Hepatocyte (in vitro differentiated cells): ENCODE measurements around the gene MAP10. TPM values are rescaled to one million over a fixed set of nuclear protein-coding genes. Genes with fewer than 3 reads are reported as not detected.

ENCODE experiments used
- DNase-seq: peaks from one replicate; pipeline ENCODE4 v3.0.0-alpha.2; 2016; ENCODE audit warnings: low spot score
- H2AFZ ChIP-seq: fragments of 200-600 bp; sonication (generic); 2 replicates; pipeline ENCODE4 v1.6.0; 2016; ENCODE audit warnings: antibody characterized with exemption, mild to moderate bottlenecking
- H3K27ac ChIP-seq: fragments of 200-600 bp; sonication (generic); 2 replicates; pipeline ENCODE4 v1.5.1; 2016; ENCODE audit warnings: mild to moderate bottlenecking
- H3K27me3 ChIP-seq: fragments of 200-600 bp; sonication (generic); 2 replicates; pipeline ENCODE4 v1.6.1; 2016
- H3K36me3 ChIP-seq: fragments of 200-600 bp; sonication (generic); replicated peaks from 2 replicates; pipeline ENCODE4 v1.5.1; 2016; ENCODE audit warnings: low read depth; ENCODE audit not compliant: insufficient read depth
- H3K4me1 ChIP-seq: fragments of 200-600 bp; sonication (generic); 2 replicates; pipeline ENCODE4 v1.5.1; 2016; ENCODE audit warnings: mild to moderate bottlenecking, moderate library complexity; ENCODE audit not compliant: insufficient read depth
- H3K4me2 ChIP-seq: fragments of 200-600 bp; sonication (generic); 2 replicates; pipeline ENCODE4 v1.6.0; 2016
- H3K4me3 ChIP-seq: fragments of 200-600 bp; sonication (generic); 2 replicates; pipeline ENCODE4 v1.5.1; 2016; ENCODE audit warnings: mild to moderate bottlenecking
- H3K79me2 ChIP-seq: fragments of 200-600 bp; sonication (generic); 2 replicates; pipeline ENCODE4 v1.6.0; 2017; ENCODE audit warnings: mild to moderate bottlenecking
- H3K9me2 ChIP-seq: fragments of 200-600 bp; sonication (generic); replicated peaks from 2 replicates; pipeline ENCODE4 v1.6.0; 2017; ENCODE audit warnings: mild to moderate bottlenecking; ENCODE audit not compliant: insufficient read depth
- H3K9me3 ChIP-seq: fragments of 200-600 bp; sonication (generic); 2 replicates; pipeline ENCODE4 v1.5.1; 2016; ENCODE audit warnings: low read depth, mild to moderate bottlenecking
- H4K20me1 ChIP-seq: fragments of 200-600 bp; sonication (generic); 2 replicates; pipeline ENCODE4 v1.6.0; 2016; ENCODE audit warnings: mild to moderate bottlenecking; ENCODE audit not compliant: insufficient read depth, poor library complexity, severe bottlenecking
- EZH2 ChIP-seq: fragments of 200-600 bp; sonication (generic); IDR thresholded peaks from 2 replicates; pipeline ENCODE4 v1.6.1; 2016; ENCODE audit warnings: antibody characterized with exemption, mild to moderate bottlenecking, borderline replicate concordance
- EZH2phosphoT487 ChIP-seq: fragments of 200-600 bp; sonication (generic); IDR thresholded peaks from one replicate; pipeline ENCODE4 v1.6.1; 2018; ENCODE audit warnings: antibody characterized with exemption, mild to moderate bottlenecking, low read depth, moderate library complexity; ENCODE audit not compliant: unreplicated experiment, severe bottlenecking
- WGBS: methylation state at CpG from one replicate; pipeline ENCODE4 v1.1.6; 2016; ENCODE audit warnings: low lambda C conversion rate; ENCODE audit errors: missing lambda C conversion rate; 5-methylcytosine and 5-hydroxymethylcytosine counted together
- polyA plus RNA-seq: library from polyadenylated mRNA; unstranded; fragments of >200 nt; fragmentation: Nextera tagmentation; extraction: Ambion mirVana; gene quantifications from 2 replicates; pipeline ENCODE4 v1.2.1, GENCODE V29; 2016
- total RNA-seq: library from RNA; depleted of rRNA; stranded (reverse); fragments of >200 nt; gene quantifications from 2 replicates; pipeline ENCODE4 v1.2.3, GENCODE V29; 2014
- TF ChIP-seq, protein P1 (sequence below): fragments of 200-600 bp; sonication (generic); IDR thresholded peaks from 2 replicates; pipeline ENCODE4 v1.5.1; 2016; ENCODE audit warnings: antibody characterized with exemption, mild to moderate bottlenecking; ENCODE audit not compliant: poor library complexity

The MAP10 gene
- total and polyA plus RNA-seq, 2 experiments from 2014 or later = 2.1 to 5.7 TPM

DNA sequence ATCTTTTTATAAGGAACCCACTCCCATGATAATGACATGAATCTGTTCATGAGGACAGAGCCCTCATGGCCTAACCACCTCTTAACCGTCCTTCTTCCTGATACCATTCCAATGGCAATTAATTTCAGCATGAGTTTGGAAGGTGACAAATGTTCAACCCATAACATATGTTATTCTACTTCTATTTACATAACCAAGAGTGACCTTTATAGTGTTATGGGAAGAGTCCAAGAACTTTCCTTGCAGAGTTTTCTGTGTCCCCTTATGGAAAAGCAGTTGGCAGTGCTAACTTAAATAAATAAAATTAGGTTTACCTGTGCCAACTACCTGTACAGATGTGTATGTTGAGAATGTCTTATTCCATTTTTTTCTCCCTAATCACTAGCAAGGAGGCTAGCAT, 11.1 kb downstream of the MAP10 start:
- Histone ChIP-seq H4K20me1 (no peaks in the 10 kb centered on the region), H3K79me2 (no peaks in the 10 kb centered on the region)

DNA sequence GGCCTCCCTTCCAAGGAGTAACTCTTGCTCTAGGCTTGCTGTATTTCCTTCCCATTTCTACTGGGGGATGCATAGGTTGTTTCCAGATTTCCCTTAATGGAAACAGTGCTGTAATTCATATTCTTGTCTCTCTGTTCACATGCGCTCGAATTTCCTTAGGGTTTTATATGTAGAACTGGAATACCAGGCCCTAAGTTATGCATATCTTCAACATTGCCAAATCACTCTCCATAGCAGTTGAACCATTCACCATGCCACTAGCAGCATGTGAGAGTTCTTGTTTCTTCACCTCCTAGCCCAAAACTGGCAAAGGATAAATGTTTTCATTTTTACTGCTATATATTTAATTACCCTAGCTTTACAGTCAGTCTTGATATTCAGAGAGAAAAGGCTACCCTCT, 12.8 kb downstream of the MAP10 start:
- H3K4me1 ChIP-seq = no peaks in the 10 kb centered on the region
- no peak for DNase-seq
- no peaks in the 10 kb centered on the region for H3K27me3 ChIP-seq
- H3K9me3 ChIP-seq = no peaks in the 10 kb centered on the region
- TF ChIP-seq EZH2 = no peak
- TF ChIP-seq, protein P1, sequence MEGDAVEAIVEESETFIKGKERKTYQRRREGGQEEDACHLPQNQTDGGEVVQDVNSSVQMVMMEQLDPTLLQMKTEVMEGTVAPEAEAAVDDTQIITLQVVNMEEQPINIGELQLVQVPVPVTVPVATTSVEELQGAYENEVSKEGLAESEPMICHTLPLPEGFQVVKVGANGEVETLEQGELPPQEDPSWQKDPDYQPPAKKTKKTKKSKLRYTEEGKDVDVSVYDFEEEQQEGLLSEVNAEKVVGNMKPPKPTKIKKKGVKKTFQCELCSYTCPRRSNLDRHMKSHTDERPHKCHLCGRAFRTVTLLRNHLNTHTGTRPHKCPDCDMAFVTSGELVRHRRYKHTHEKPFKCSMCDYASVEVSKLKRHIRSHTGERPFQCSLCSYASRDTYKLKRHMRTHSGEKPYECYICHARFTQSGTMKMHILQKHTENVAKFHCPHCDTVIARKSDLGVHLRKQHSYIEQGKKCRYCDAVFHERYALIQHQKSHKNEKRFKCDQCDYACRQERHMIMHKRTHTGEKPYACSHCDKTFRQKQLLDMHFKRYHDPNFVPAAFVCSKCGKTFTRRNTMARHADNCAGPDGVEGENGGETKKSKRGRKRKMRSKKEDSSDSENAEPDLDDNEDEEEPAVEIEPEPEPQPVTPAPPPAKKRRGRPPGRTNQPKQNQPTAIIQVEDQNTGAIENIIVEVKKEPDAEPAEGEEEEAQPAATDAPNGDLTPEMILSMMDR = no peak
- TF ChIP-seq EZH2phosphoT487 = no peak
- no peaks in the 10 kb centered on the region for H4K20me1 ChIP-seq
- no peak overlapping the region for H3K27ac ChIP-seq
- no peak overlapping the region for H3K4me2 ChIP-seq
- no peaks in the 10 kb centered on the region for H3K9me2 ChIP-seq
- H3K36me3 ChIP-seq = no peaks in the 10 kb centered on the region
- 98% methylated on average over 2 of the region's 2 CpGs for WGBS
- H2AFZ ChIP-seq = no peak overlapping the region
- no peaks in the 10 kb centered on the region for H3K79me2 ChIP-seq
- H3K4me3 ChIP-seq = no peak overlapping the region

More for the DNA sequence above, 11.1 kb downstream of the MAP10 start:
- H3K27ac ChIP-seq = no peak overlapping the region
- no peak for TF ChIP-seq EZH2phosphoT487
- TF ChIP-seq, protein P1 = no peak
- no peak for TF ChIP-seq EZH2
- no peaks in the 10 kb centered on the region for H3K36me3 ChIP-seq
- H3K4me3 ChIP-seq = no peak overlapping the region
- H2AFZ ChIP-seq = no peak overlapping the region
- DNase-seq = no peak
- H3K27me3 ChIP-seq = no peaks in the 10 kb centered on the region
- no peaks in the 10 kb centered on the region for H3K4me1 ChIP-seq
- WGBS = 93% methylated on average over 1 of the region's 1 CpG
- H3K4me2 ChIP-seq = no peak overlapping the region
- H3K9me3 ChIP-seq = no peaks in the 10 kb centered on the region
- no peaks in the 10 kb centered on the region for H3K9me2 ChIP-seq

DNA sequence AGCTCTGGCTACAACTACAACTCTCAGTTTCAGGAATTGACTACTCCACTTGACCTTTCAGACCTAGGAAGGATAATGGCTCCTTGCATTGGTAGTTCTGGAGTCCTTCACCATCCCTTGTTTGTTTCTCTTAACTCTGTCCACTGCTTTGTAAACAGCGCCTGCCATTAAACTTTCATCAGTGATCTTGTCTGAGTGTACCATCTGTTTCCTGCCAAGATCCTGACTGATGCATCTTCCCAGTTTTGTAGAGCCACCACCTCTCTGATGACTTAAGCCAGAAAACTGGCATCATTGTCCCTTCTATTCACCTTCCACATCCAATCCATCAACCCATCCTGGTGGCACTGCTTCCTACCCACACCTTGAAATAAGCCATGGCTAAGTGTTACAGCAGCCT, 15.2 kb downstream of the MAP10 start:
- Histone ChIP-seq H3K36me3 (no peaks in the 10 kb centered on the region), H3K27me3 (no peaks in the 10 kb centered on the region), H3K79me2 (no peaks in the 10 kb centered on the region), H3K4me1 (no peaks in the 10 kb centered on the region), H3K9me2 (no peaks in the 10 kb centered on the region), H3K9me3 (no peaks in the 10 kb centered on the region), H4K20me1 (no peaks in the 10 kb centered on the region), H2AFZ (no peak overlapping the region), H3K4me3 (no peak overlapping the region), H3K27ac (no peak overlapping the region), H3K4me2 (no peak overlapping the region)
- TF ChIP-seq, protein P1 = no peak
- TF ChIP-seq EZH2phosphoT487 = no peak
- WGBS = 100% methylated on average over 1 of the region's 1 CpG
- DNase-seq = no peak

DNA sequence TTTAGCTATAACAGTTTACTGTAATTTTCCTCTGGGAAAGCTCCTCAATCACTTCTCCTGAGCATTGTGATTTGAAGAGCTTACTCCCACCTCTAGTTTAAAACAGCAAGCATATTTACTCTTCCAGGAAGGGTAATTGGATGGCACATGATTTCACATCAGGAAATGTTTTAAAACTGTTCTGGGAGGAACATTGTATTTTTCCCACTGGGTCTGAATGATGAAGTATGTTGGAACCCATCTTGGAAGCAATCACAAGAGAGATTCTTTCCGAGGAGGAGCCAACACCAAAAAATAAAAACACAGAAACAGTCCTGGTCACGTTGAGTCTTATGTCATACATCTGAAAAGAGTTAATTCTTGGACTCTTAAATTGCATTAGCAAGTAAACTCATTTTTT, 17.3 kb downstream of the MAP10 start:
- H2AFZ ChIP-seq = no peak overlapping the region
- H4K20me1 ChIP-seq = no peaks in the 10 kb centered on the region
- no peaks in the 10 kb centered on the region for H3K27me3 ChIP-seq
- no peak overlapping the region for H3K27ac ChIP-seq
- H3K9me2 ChIP-seq = no peaks in the 10 kb centered on the region
- TF ChIP-seq EZH2 = no peak
- no peak for TF ChIP-seq EZH2phosphoT487
- TF ChIP-seq, protein P1 = no peak
- no peaks in the 10 kb centered on the region for H3K9me3 ChIP-seq
- no peak for DNase-seq
- H3K4me2 ChIP-seq = no peak overlapping the region
- no peaks in the 10 kb centered on the region for H3K4me1 ChIP-seq
- WGBS = 82% methylated on average over 2 of the region's 2 CpGs
- H3K36me3 ChIP-seq = no peaks in the 10 kb centered on the region
- H3K79me2 ChIP-seq = no peaks in the 10 kb centered on the region
- no peak overlapping the region for H3K4me3 ChIP-seq
